Ishikawa (cell line): ENCODE measurements around the gene ADAMTS12.

Experiments
- CEBPB ChIP-seq: IDR thresholded peaks from 2 replicates; pipeline ENCODE4 v1.6.1; 2012
- CREB1 ChIP-seq: IDR thresholded peaks from 2 replicates; pipeline ENCODE4 v1.6.1; 2012; ENCODE audit warnings: low read depth
- EGR1 ChIP-seq: IDR thresholded peaks from 2 replicates; pipeline ENCODE4 v1.6.1; 2012
- EP300 ChIP-seq: IDR thresholded peaks from 2 replicates; pipeline ENCODE4 v1.6.1; 2012; ENCODE audit warnings: borderline replicate concordance
- FOXM1 ChIP-seq: IDR thresholded peaks from 2 replicates; pipeline ENCODE4 v1.6.1; 2012; ENCODE audit warnings: low read depth, borderline replicate concordance
- NFIC ChIP-seq: IDR thresholded peaks from 2 replicates; pipeline ENCODE4 v1.6.1; 2012
- RAD21 ChIP-seq: IDR thresholded peaks from 2 replicates; pipeline ENCODE4 v1.6.1; 2012; ENCODE audit warnings: low read depth
- REST ChIP-seq: IDR thresholded peaks from 2 replicates; pipeline ENCODE4 v1.6.1; 2012; ENCODE audit warnings: low read depth, mild to moderate bottlenecking
- TAF1 ChIP-seq: IDR thresholded peaks from 2 replicates; pipeline ENCODE4 v1.6.1; 2012; ENCODE audit warnings: low read depth, mild to moderate bottlenecking
- TCF12 ChIP-seq: IDR thresholded peaks from 2 replicates; pipeline ENCODE4 v1.6.1; 2012; ENCODE audit warnings: low read depth
- TEAD4 ChIP-seq: IDR thresholded peaks from 2 replicates; pipeline ENCODE4 v1.6.1; 2012
- USF1 ChIP-seq: IDR thresholded peaks from 2 replicates; pipeline ENCODE4 v1.6.1; 2012
- YY1 ChIP-seq: IDR thresholded peaks from 2 replicates; pipeline ENCODE4 v1.6.1; 2012; ENCODE audit warnings: low read depth
- ZBTB7A ChIP-seq: IDR thresholded peaks from 2 replicates; pipeline ENCODE4 v1.6.1; 2012; ENCODE audit warnings: low read depth
- TF ChIP-seq, protein P1 (sequence below): IDR thresholded peaks from 2 replicates; pipeline ENCODE4 v1.6.1; 2012

The ADAMTS12 gene

GRCh38 chr5:33657804-33658440 is 233.9 kb downstream of the ADAMTS12 start:
- no peak for TF ChIP-seq CEBPB
- no peak for TF ChIP-seq RAD21
- no peak for TF ChIP-seq EGR1
- TF ChIP-seq TCF12 = no peak
- no peak for TF ChIP-seq TEAD4
- no peak for TF ChIP-seq FOXM1
- TF ChIP-seq EP300 = no peak
- no peak for TF ChIP-seq CREB1
- no peak for TF ChIP-seq TAF1
- TF ChIP-seq, protein P1, sequence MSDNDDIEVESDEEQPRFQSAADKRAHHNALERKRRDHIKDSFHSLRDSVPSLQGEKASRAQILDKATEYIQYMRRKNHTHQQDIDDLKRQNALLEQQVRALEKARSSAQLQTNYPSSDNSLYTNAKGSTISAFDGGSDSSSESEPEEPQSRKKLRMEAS = no peak
- TF ChIP-seq NFIC = no peak
- no peak for TF ChIP-seq YY1
- TF ChIP-seq REST = no peak
- no peak for TF ChIP-seq USF1
- no peak for TF ChIP-seq ZBTB7A

DNA sequence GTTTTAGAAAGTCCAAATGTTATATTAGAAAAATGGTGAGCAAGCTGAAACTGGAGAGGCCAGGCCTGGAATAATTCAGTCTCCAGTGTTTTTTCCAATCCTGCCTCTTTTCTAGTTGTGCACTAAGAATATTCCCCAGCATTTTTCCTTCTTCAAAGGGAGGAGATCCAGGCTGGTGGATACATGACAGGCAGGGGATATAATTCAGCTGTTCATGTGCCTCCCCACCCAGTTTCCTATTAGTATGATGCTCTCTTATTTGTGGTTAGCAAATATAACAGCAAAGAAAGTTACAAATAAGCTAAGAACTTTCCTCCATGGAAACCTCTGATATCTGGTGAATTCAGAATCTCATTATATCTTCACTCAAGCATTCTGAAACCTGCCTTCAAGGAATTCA is 234.6 kb downstream of the ADAMTS12 start:
- TF ChIP-seq TAF1 (no peak), USF1 (no peak), RAD21 (no peak), REST (no peak), ZBTB7A (no peak)
- TF ChIP-seq, protein P1 = no peak

GRCh38 chr5:33650911-33651310 is 240.9 kb downstream of the ADAMTS12 start:
- TF ChIP-seq TAF1 (no peak), TEAD4 (no peak), RAD21 (no peak), REST (no peak), USF1 (no peak), ZBTB7A (no peak), YY1 (no peak), CREB1 (no peak), CEBPB (no peak), FOXM1 (no peak), EP300 (no peak)
- TF ChIP-seq, protein P1 = no peak

DNA sequence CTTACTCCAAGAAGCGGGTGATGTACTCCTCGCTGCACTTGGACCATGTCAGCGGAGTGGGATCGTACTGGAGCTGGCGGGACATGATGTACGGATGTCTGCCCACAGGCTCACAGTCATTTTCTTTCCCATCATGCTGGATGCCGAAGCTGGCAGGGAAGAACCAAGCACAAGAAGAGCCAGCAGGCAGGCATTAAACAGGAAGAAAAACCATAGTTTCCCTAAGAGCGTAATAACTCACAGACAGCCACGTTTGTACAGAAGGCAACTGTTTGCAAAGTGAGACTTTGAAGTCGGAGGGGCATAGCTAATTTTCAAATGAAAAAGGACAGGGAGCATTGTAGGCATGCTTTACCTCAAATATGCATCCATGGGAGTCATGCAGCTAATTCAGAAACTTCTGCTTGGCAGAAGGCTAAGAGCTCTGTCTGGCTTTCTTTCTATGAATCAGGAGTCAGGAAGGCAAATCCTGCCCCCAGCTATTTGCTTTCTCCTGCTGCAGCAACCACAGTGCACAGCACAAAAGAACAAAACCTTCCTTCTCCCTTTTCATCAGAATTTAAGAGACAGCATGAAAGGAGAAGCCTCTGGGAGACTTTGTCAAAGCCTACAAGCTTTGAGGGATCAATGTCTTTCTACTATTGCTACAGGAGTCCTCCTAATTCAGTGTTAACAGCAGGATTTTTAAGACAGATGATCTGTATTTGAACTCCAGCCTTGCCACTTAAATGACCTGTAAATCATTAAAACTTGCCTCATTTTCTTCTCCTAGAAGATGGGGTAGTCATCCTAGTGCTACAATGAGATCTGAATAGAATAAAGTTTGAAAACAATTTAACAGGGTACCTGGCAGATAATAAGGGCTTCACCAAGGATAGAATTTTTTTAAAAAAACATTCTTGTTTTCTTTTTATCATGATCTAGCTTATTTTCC is 242.0 kb downstream of the ADAMTS12 start:
- no peak for TF ChIP-seq YY1
- no peak for TF ChIP-seq FOXM1
- no peak for TF ChIP-seq TAF1
- no peak for TF ChIP-seq CEBPB
- no peak for TF ChIP-seq REST
- no peak for TF ChIP-seq CREB1
